Measurements from ENCODE around the gene PFDN5.

DNA sequence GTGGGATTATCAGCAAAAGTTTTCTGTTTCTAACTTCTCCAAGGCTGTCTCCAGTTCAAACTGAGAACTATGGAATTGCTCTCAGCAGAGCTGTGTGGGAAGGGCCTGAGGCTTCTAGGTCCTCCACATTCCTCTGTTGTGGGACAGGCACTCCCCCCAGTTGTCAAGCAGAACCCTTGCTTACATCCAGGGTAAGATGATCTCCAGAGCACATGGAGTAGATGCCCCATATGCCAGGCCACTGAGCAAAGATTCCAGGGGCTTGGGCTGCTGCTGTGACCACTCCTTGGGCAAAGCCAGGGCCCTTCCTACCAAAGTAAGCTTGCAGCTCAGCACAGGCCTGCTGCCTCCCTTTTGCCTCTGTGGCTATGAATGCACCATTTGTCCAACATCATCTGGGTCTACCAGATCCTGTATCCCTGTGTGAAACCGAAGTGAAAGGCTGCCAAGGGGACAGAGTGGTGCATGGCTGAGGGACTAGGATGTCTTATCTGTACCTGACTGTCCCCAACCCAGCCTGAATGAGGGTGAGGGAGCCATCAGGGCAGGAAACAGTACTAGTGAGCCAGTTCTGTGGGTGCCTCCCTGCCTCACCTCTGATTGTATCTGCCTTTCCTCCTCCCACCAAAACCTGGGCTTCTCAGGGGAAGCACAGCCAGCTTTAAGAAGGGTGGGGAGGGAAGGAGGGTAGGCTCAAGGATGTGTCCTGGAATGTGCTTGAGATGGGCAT is 40.4 kb upstream of the PFDN5 start:
- TF ChIP-seq, protein P1, sequence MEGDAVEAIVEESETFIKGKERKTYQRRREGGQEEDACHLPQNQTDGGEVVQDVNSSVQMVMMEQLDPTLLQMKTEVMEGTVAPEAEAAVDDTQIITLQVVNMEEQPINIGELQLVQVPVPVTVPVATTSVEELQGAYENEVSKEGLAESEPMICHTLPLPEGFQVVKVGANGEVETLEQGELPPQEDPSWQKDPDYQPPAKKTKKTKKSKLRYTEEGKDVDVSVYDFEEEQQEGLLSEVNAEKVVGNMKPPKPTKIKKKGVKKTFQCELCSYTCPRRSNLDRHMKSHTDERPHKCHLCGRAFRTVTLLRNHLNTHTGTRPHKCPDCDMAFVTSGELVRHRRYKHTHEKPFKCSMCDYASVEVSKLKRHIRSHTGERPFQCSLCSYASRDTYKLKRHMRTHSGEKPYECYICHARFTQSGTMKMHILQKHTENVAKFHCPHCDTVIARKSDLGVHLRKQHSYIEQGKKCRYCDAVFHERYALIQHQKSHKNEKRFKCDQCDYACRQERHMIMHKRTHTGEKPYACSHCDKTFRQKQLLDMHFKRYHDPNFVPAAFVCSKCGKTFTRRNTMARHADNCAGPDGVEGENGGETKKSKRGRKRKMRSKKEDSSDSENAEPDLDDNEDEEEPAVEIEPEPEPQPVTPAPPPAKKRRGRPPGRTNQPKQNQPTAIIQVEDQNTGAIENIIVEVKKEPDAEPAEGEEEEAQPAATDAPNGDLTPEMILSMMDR (IDR thresholded peaks at IDR 0.05): no peak
- TF ChIP-seq POLR2A (IDR thresholded peaks at IDR 0.05): no peak
